GM12874 (cell line): ENCODE data around the gene ENO1.

Source experiments
- TF ChIP-seq, protein P1 (sequence below): IDR thresholded peaks from 2 replicates; pipeline ENCODE4 v1.5.1; 2011; ENCODE audit warnings: low read depth, mild to moderate bottlenecking, control low read depth, low read length, moderate library complexity; ENCODE audit not compliant: insufficient read depth

ENO1 gene

GRCh38 chr1:8870616-8871538 is 7.6 kb downstream of the ENO1 start:
- TF ChIP-seq, protein P1, sequence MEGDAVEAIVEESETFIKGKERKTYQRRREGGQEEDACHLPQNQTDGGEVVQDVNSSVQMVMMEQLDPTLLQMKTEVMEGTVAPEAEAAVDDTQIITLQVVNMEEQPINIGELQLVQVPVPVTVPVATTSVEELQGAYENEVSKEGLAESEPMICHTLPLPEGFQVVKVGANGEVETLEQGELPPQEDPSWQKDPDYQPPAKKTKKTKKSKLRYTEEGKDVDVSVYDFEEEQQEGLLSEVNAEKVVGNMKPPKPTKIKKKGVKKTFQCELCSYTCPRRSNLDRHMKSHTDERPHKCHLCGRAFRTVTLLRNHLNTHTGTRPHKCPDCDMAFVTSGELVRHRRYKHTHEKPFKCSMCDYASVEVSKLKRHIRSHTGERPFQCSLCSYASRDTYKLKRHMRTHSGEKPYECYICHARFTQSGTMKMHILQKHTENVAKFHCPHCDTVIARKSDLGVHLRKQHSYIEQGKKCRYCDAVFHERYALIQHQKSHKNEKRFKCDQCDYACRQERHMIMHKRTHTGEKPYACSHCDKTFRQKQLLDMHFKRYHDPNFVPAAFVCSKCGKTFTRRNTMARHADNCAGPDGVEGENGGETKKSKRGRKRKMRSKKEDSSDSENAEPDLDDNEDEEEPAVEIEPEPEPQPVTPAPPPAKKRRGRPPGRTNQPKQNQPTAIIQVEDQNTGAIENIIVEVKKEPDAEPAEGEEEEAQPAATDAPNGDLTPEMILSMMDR: no peak

GRCh38 chr1:8870103-8870502 is 8.4 kb downstream of the ENO1 start:
- TF ChIP-seq, protein P1: no peak

- TF ChIP-seq, protein P1: no peak
Observed at GRCh38 chr1:8867878-8868567, 10.5 kb downstream of the ENO1 start.

DNA sequence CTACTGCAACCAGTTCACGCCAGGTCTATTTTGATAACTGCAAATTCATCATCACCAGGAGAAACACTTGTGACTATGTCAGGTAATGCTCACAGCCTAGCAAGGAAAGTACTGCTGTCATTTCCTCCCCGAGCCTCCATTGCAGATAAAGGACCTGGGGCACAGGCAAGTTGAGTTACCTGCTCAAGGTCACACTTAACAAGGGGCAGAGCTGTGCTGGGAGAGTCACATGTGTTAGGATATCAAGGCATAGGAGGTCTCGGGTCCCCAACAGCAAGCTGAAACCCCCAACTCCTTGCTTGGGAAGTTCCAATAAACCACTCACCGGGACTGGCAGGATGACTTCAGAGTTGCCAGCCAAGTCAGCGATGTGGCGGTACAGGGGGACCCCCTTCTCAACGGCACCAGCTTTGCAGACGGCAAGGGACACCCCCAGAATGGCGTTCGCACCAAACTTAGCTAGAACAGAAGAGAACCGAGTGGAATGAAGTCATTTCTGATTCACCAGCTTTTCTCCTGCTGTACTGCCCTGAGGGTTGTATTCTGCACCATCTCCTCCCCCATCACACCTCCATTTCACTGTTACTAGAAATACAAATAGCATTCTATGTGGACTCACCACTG is 11.6 kb downstream of the ENO1 start:
- TF ChIP-seq, protein P1: no peak

DNA sequence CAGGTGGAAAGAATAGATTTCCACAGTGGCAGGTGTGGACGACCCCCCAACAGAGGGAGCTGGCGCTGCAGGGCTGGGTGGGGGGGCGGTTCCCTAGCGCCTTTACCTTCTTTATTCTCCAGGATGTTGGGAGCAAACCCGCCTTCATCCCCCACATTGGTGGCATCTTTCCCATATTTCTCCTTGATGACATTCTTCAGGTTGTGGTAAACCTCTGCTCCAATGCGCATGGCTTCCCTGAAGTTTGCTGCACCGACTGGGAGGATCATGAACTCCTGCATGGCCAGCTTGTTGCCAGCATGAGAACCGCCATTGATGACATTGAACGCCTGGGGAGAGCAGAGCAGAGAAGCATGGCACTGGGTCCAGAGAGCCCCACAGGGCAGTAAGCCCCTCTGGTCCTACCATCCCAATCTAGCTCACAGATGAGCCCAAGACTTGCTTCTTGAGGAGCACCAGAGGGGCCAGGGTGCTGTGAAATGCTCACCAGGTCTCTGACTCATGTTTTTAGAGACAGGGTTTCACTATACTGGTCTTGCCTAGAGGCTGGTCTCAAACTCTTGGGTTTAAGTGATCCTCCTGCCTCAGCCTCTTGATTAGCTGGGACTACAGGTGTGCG is 12.2 kb downstream of the ENO1 start:
- TF ChIP-seq, protein P1: no peak

- TF ChIP-seq, protein P1: no peak
Observed at GRCh38 chr1:8864713-8865344, 13.7 kb downstream of the ENO1 start.
